DND-41 (cell line): ENCODE measurements around the gene TRIML2.
"Not testable (repeated sequence)": the region's sequence is repeated elsewhere in the genome, so short reads cannot be mapped to it uniquely, and the experiment has no call there.

ENCODE experiments used
- ATAC-seq: fragments of 200-7000 bp; cut with Tn5 transposase; 3 replicates; pipeline ENCODE4 v1.9.1; 2021; ENCODE audit warnings: low read depth; ENCODE audit not compliant: insufficient read depth
- DNase-seq: peaks from one replicate; pipeline ENCODE4 v3.0.0-alpha.2; 2020
- H2AFZ ChIP-seq: 2 replicates; pipeline ENCODE4 v1.6.0; 2012; ENCODE audit warnings: low read depth, low read length
- H3K27ac ChIP-seq: 2 replicates; pipeline ENCODE4 v1.5.1; 2012; ENCODE audit warnings: low read length, inconsistent platforms
- H3K27me3 ChIP-seq: fragments of 200-600 bp; sonication (generic); 2 replicates; pipeline ENCODE4 v1.6.0; 2012; ENCODE audit warnings: low read length, mild to moderate bottlenecking, inconsistent platforms; ENCODE audit not compliant: insufficient read depth, poor library complexity
- H3K36me3 ChIP-seq: 2 replicates; pipeline ENCODE4 v1.5.1; 2012; ENCODE audit warnings: low read length, inconsistent platforms; ENCODE audit not compliant: insufficient read depth
- H3K4me1 ChIP-seq: 2 replicates; pipeline ENCODE4 v1.5.1; 2012; ENCODE audit warnings: mild to moderate bottlenecking, low read length; ENCODE audit not compliant: insufficient read depth
- H3K4me2 ChIP-seq: 2 replicates; pipeline ENCODE4 v1.6.0; 2012; ENCODE audit warnings: mild to moderate bottlenecking, moderate library complexity, low read length, inconsistent platforms; ENCODE audit not compliant: insufficient read depth
- H3K4me3 ChIP-seq, 2 experiments: fragments of 200-600 bp in 1 of 2; shearing (Covaris generic) in 1 of 2; 2 replicates each; pipeline ENCODE4 v1.5.1; 2012 to 2016; ENCODE audit warnings: inconsistent platforms in 2 of 2, low read length in 2 of 2, mild to moderate bottlenecking in 2 of 2, low read depth in 1 of 2, moderate library complexity in 1 of 2
- H3K79me2 ChIP-seq: 2 replicates; pipeline ENCODE4 v1.6.0; 2012; ENCODE audit warnings: low read length, inconsistent platforms; ENCODE audit not compliant: insufficient read depth
- H3K9ac ChIP-seq: 2 replicates; pipeline ENCODE4 v1.6.0; 2012; ENCODE audit warnings: low read depth, mild to moderate bottlenecking, inconsistent platforms, low read length, moderate library complexity
- H3K9me3 ChIP-seq: 2 replicates; pipeline ENCODE4 v1.5.1; 2012; ENCODE audit warnings: low read length, moderate library complexity, mild to moderate bottlenecking, inconsistent platforms; ENCODE audit not compliant: insufficient read depth, severe bottlenecking
- H4K20me1 ChIP-seq: 2 replicates; pipeline ENCODE4 v1.6.0; 2012; ENCODE audit warnings: low read length; ENCODE audit not compliant: insufficient read depth
- CTCF ChIP-seq: IDR thresholded peaks from 2 replicates; pipeline ENCODE4 v1.5.1; 2012; ENCODE audit warnings: borderline replicate concordance, low read length, moderate library complexity, mild to moderate bottlenecking; ENCODE audit not compliant: poor library complexity, severe bottlenecking; ENCODE audit errors: extremely low read depth
- EZH2 ChIP-seq: IDR thresholded peaks from 3 replicates; pipeline ENCODE4 v1.6.1; 2012; ENCODE audit warnings: borderline replicate concordance, low read depth, mild to moderate bottlenecking, moderate library complexity, low read length, inconsistent platforms; ENCODE audit not compliant: severe bottlenecking

Gene TRIML2

GRCh38 chr4:188046657-188047056 is 62.7 kb downstream of the TRIML2 start:
- Histone ChIP-seq H3K9ac (no peak overlapping the region), H2AFZ (no peak overlapping the region), H3K4me3 (no peak overlapping the region), H3K27me3 (no peaks in the 10 kb centered on the region), H3K36me3 (no peaks in the 10 kb centered on the region), H3K79me2 (no peaks in the 10 kb centered on the region), H3K4me2 (no peak overlapping the region), H3K9me3 (peaks cover 2% of the 10 kb centered on the region), H3K4me1 (no peaks in the 10 kb centered on the region), H4K20me1 (no peaks in the 10 kb centered on the region), H3K27ac (no peak overlapping the region)
- ATAC-seq (no peak), DNase-seq (no peak)
- TF ChIP-seq CTCF (no peak), EZH2 (no peak)

GRCh38 chr4:188045461-188045860 is 63.9 kb downstream of the TRIML2 start:
- H3K4me3 ChIP-seq, H3K27me3 ChIP-seq, H3K36me3 ChIP-seq: not testable (repeated sequence)

GRCh38 chr4:188043154-188043553 is 66.2 kb downstream of the TRIML2 start:
- Histone ChIP-seq H3K36me3 (no peaks in the 10 kb centered on the region), H4K20me1 (no peaks in the 10 kb centered on the region), H3K27me3 (no peaks in the 10 kb centered on the region), H3K9ac (no peak overlapping the region), H3K4me1 (no peaks in the 10 kb centered on the region), H2AFZ (no peak overlapping the region), H3K4me3 (no peak overlapping the region), H3K79me2 (no peaks in the 10 kb centered on the region), H3K27ac (no peak overlapping the region), H3K4me2 (no peak overlapping the region), H3K9me3 (peaks cover 2% of the 10 kb centered on the region)
- ATAC-seq (no peak), DNase-seq (no peak)
- TF ChIP-seq EZH2, result no peak

More at GRCh38 chr4:188045461-188045860, 63.9 kb downstream of the TRIML2 start:
- not testable (repeated sequence) for H2AFZ ChIP-seq, H3K4me1 ChIP-seq, H3K79me2 ChIP-seq, H3K9ac ChIP-seq, H3K4me2 ChIP-seq, ATAC-seq, H3K9me3 ChIP-seq, DNase-seq, H3K27ac ChIP-seq, H4K20me1 ChIP-seq

- H2AFZ ChIP-seq, result no peak overlapping the region
- H3K79me2 ChIP-seq, result no peaks in the 10 kb centered on the region
- no peak overlapping the region for H3K4me2 ChIP-seq
- no peaks in the 10 kb centered on the region for H3K4me1 ChIP-seq
- DNase-seq (no peak), ATAC-seq (no peak)
- H3K27me3 ChIP-seq, result no peaks in the 10 kb centered on the region
- no peaks in the 10 kb centered on the region for H3K36me3 ChIP-seq
- no peak overlapping the region for H3K9ac ChIP-seq
- H3K27ac ChIP-seq, result no peak overlapping the region
- no peaks in the 10 kb centered on the region for H4K20me1 ChIP-seq
- H3K4me3 ChIP-seq, result no peak overlapping the region
- peaks cover 2% of the 10 kb centered on the region for H3K9me3 ChIP-seq
- TF ChIP-seq EZH2 (no peak), CTCF (no peak)
Observed at GRCh38 chr4:188042191-188042590, 67.2 kb downstream of the TRIML2 start.
